Panc1 (cell line): ENCODE data around the gene LACRT. TPM values are rescaled to one million over a fixed set of nuclear protein-coding genes. Genes with fewer than 3 reads are reported as not detected.

Experiments used
- ATAC-seq: fragments of 200-7000 bp; cut with Tn5 transposase; 2 replicates; pipeline ENCODE4 v1.9.1; 2020; ENCODE audit warnings: mild to moderate bottlenecking, moderate library complexity
- BruUV-seq: library from RNA; stranded (reverse); fragments of 400-500 nt; replicated peaks from 2 replicates; lab custom pipeline; 2021; lab: Mats Ljungman, UMichigan
- CTCF ChIA-PET: fragments of 300-600 bp; sonication (Branson Sonifier 250); formaldehyde crosslinking; loops from one replicate; lab custom pipeline; 2022; ENCODE audit warnings: antibody characterized with exemption; lab: Charles Lee
- POLR2A ChIA-PET: fragments of 300-600 bp; sonication (Branson Sonifier 250); formaldehyde crosslinking; loops from one replicate; lab custom pipeline; 2022; ENCODE audit warnings: antibody characterized with exemption; lab: Charles Lee
- DNase-seq: peaks from one replicate; pipeline ENCODE4 v3.0.0-alpha.2; 2010; ENCODE audit warnings: low read depth, low spot score
- H3K27ac ChIP-seq: 2 replicates; pipeline ENCODE4 v1.5.1; 2011; ENCODE audit warnings: mild to moderate bottlenecking, low read length, inconsistent platforms
- H3K27me3 ChIP-seq: fragments of 200-500 bp; sonication (Bioruptor generic); 2 replicates; pipeline ENCODE4 v1.6.0; 2014; ENCODE audit warnings: low read length, inconsistent platforms; ENCODE audit not compliant: control insufficient read depth, insufficient read depth
- H3K36me3 ChIP-seq: fragments of 200-500 bp; sonication (Bioruptor generic); 2 replicates; pipeline ENCODE4 v1.5.1; 2014; ENCODE audit warnings: inconsistent platforms, mild to moderate bottlenecking, low read length, moderate library complexity; ENCODE audit not compliant: control insufficient read depth, insufficient read depth
- H3K4me1 ChIP-seq: 2 replicates; pipeline ENCODE4 v1.5.1; 2011; ENCODE audit warnings: inconsistent platforms, mild to moderate bottlenecking, low read length, moderate library complexity; ENCODE audit not compliant: control insufficient read depth, insufficient read depth
- H3K4me3 ChIP-seq, 2 experiments: 2 replicates each; pipeline ENCODE4 v1.5.1; 2011 to 2012; ENCODE audit warnings: low read depth in 2 of 2, low read length in 2 of 2, mild to moderate bottlenecking in 2 of 2, inconsistent platforms in 1 of 2, moderate library complexity in 1 of 2
- H3K9me3 ChIP-seq: fragments of 200-500 bp; sonication (Bioruptor generic); 2 replicates; pipeline ENCODE4 v1.5.1; 2014; ENCODE audit warnings: low read depth, mild to moderate bottlenecking, inconsistent platforms, low read length, moderate library complexity; ENCODE audit not compliant: control insufficient read depth, insufficient read depth
- POLR2AphosphoS5 ChIP-seq: IDR thresholded peaks from 2 replicates; pipeline ENCODE4 v1.6.1; 2012; ENCODE audit warnings: mild to moderate bottlenecking, low read depth, low read length, moderate library complexity
- SIN3A ChIP-seq: IDR thresholded peaks from 2 replicates; pipeline ENCODE4 v1.6.1; 2012; ENCODE audit warnings: low read depth, mild to moderate bottlenecking, low read length, moderate library complexity, borderline replicate concordance; ENCODE audit not compliant: insufficient read depth
- TCF7L2 ChIP-seq: IDR thresholded peaks from 2 replicates; pipeline ENCODE4 v1.6.1; 2011; ENCODE audit warnings: mild to moderate bottlenecking, low read depth, low read length, inconsistent platforms
- in situ Hi-C: cut with HindIII; loops from 2 replicates; pipeline ENCODE4 v1.10.0; 2016; ENCODE audit warnings: low sequenced_read_pairs, low pct_unique_long_range_greater_than_20kb
- intact Hi-C: fragments of 100-400 bp; cut with micrococcal nuclease; formaldehyde crosslinking; loops from one replicate; pipeline ENCODE4 v1.10.0; 2022; ENCODE audit not compliant: unreplicated experiment
- total RNA-seq: library from RNA; stranded (reverse); gene quantifications from one replicate; pipeline ENCODE4 v1.2.1, GENCODE V29; 2021; ENCODE audit not compliant: unreplicated experiment
- TF ChIP-seq, protein P1 (sequence below): fragments of 450-650 bp; IDR thresholded peaks from 2 replicates; pipeline ENCODE4 v1.5.1; 2017; ENCODE audit warnings: mild to moderate bottlenecking
- TF ChIP-seq, protein P2 (sequence below), 2 experiments: IDR thresholded peaks; 2 replicates each; pipeline ENCODE4 v1.6.1; 2011 to 2012; ENCODE audit warnings: low read depth in 2 of 2, control low read depth in 1 of 2, low read length in 1 of 2, mild to moderate bottlenecking in 1 of 2, moderate library complexity in 1 of 2; ENCODE audit not compliant: insufficient read depth in 1 of 2

Gene LACRT
- total RNA-seq, 1 experiment from 2014 or later = not detected

DNA sequence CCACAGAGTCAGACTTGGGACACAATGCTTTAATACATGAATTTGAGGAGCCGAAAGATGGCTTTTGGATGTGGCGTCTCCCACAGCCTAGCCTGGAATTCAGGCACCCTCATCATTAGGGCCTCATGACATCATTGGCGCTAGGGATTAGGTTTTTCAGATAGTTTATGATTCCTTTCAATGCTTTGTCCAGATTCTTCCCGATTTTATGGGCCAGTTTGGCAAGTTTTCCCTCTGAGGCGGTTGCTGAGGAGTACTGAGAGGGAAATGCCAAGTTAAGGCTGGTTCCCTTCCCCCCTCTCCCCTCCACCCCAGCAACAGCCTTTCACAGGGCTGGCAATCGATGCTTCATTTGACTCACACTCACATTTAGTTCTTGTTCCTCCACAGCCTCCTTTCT is 26.5 kb downstream of the LACRT start:
- BruUV-seq = no TSS peak
- Histone ChIP-seq H3K4me3 (no peak overlapping the region), H3K27ac (no peak overlapping the region), H3K4me1 (no peaks in the 10 kb centered on the region), H3K36me3 (no peaks in the 10 kb centered on the region), H3K9me3 (no peaks in the 10 kb centered on the region), H3K27me3 (peaks cover 16% of the 10 kb centered on the region)
- TF ChIP-seq SIN3A = no peak
- TF ChIP-seq, protein P1, sequence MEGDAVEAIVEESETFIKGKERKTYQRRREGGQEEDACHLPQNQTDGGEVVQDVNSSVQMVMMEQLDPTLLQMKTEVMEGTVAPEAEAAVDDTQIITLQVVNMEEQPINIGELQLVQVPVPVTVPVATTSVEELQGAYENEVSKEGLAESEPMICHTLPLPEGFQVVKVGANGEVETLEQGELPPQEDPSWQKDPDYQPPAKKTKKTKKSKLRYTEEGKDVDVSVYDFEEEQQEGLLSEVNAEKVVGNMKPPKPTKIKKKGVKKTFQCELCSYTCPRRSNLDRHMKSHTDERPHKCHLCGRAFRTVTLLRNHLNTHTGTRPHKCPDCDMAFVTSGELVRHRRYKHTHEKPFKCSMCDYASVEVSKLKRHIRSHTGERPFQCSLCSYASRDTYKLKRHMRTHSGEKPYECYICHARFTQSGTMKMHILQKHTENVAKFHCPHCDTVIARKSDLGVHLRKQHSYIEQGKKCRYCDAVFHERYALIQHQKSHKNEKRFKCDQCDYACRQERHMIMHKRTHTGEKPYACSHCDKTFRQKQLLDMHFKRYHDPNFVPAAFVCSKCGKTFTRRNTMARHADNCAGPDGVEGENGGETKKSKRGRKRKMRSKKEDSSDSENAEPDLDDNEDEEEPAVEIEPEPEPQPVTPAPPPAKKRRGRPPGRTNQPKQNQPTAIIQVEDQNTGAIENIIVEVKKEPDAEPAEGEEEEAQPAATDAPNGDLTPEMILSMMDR = no peak
- TF ChIP-seq POLR2AphosphoS5 = no peak
- TF ChIP-seq TCF7L2 = no peak
- TF ChIP-seq, protein P2, sequence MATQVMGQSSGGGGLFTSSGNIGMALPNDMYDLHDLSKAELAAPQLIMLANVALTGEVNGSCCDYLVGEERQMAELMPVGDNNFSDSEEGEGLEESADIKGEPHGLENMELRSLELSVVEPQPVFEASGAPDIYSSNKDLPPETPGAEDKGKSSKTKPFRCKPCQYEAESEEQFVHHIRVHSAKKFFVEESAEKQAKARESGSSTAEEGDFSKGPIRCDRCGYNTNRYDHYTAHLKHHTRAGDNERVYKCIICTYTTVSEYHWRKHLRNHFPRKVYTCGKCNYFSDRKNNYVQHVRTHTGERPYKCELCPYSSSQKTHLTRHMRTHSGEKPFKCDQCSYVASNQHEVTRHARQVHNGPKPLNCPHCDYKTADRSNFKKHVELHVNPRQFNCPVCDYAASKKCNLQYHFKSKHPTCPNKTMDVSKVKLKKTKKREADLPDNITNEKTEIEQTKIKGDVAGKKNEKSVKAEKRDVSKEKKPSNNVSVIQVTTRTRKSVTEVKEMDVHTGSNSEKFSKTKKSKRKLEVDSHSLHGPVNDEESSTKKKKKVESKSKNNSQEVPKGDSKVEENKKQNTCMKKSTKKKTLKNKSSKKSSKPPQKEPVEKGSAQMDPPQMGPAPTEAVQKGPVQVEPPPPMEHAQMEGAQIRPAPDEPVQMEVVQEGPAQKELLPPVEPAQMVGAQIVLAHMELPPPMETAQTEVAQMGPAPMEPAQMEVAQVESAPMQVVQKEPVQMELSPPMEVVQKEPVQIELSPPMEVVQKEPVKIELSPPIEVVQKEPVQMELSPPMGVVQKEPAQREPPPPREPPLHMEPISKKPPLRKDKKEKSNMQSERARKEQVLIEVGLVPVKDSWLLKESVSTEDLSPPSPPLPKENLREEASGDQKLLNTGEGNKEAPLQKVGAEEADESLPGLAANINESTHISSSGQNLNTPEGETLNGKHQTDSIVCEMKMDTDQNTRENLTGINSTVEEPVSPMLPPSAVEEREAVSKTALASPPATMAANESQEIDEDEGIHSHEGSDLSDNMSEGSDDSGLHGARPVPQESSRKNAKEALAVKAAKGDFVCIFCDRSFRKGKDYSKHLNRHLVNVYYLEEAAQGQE (IDR thresholded peaks at IDR 0.05; ENCODE audit: insufficient read depth in 1 of 2, low read depth in 2 of 2, low read length in 1 of 2) = no peak
- DNase-seq = no peak
- intact Hi-C loops (no loop called here), in situ Hi-C loops (no loop called here)
- ATAC-seq = no peak
- ChIA-PET POLR2A (no interaction called here), CTCF (no interaction called here)

DNA sequence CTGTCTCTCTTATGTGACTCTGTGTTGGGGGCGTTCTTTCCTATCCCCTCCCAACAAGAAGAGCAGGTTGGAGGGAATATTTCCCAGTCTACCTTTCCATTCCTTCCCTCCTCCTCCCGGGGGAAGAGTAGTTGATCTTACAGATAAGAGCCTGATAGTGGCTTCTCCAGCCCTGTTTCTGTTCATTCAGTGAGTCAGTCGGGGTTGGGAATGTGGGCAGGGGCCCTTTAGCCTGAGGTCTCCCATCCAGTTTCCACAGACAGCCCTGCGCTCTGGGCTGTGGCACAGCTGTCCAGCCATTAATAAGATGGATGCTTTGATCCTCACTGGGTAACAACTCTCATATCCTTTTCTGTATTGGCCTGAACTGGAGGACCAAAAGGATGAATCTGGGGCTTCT is 28.1 kb downstream of the LACRT start:
- no peak for TF ChIP-seq TCF7L2
- TF ChIP-seq, protein P2 (IDR thresholded peaks at IDR 0.05; ENCODE audit: insufficient read depth in 1 of 2, low read depth in 2 of 2, low read length in 1 of 2) = no peak
- no peak for TF ChIP-seq SIN3A
- no peak for TF ChIP-seq POLR2AphosphoS5
- TF ChIP-seq, protein P1 = no peak
- H3K4me1 ChIP-seq = no peaks in the 10 kb centered on the region
- ChIA-PET POLR2A (no interaction called here), CTCF (interaction anchor here (1.0 kb wide), 1 partner anchor 10 kb away, joined by 3 read pairs; no protein-coding TSS in a partner anchor)
- H3K27ac ChIP-seq = no peak overlapping the region
- DNase-seq (no peak), ATAC-seq (no peak)
- no peaks in the 10 kb centered on the region for H3K9me3 ChIP-seq
- H3K36me3 ChIP-seq = no peaks in the 10 kb centered on the region
- in situ Hi-C loops (no loop called here), intact Hi-C loops (no loop called here)
- H3K4me3 ChIP-seq = no peak overlapping the region
- peaks cover 10% of the 10 kb centered on the region for H3K27me3 ChIP-seq
- no TSS peak for BruUV-seq
